Neural progenitor cell (in vitro differentiated cells): ENCODE measurements around the gene CTCF.

Experiments
- EZH2phosphoT487 ChIP-seq: fragments of 200-600 bp; sonication (generic); IDR thresholded peaks from 2 replicates; pipeline ENCODE4 v1.6.1; 2017; ENCODE audit warnings: antibody characterized with exemption
- TF ChIP-seq, protein P1 (sequence below): fragments of 200-600 bp; sonication (generic); IDR thresholded peaks from 2 replicates; pipeline ENCODE4 v1.5.1; 2017; ENCODE audit warnings: antibody characterized with exemption, mild to moderate bottlenecking

DNA sequence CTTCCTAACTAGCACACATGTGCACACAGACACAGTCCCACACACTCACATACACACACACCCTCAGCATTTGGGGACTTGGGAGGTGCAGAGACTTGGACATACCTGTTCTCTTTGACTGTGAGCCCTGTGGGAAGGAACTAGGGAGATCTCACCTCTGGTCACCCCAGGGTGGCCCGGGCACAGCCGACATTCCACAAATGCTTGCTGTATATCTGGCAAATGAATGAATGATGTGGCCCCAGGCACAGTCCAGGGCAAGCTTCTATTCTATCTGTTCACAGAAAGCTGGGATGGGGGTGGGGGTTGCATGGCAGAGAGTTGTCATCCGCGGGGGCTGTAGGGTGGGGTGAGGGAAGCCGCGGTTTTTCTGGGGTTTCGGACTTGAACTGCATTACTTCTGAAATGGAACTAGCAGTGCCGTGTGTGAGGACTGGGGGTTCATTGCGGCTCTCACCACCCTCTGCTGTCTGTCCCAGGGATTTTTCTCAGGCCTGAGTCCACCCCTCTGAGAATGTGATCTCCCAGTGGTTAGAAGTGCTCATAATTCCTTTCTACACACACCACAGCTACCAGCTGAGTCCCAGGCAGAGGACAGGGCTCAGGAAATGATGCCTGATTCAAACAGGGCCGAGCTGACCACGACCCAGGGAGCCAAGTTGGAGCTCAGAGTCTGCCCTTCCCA lies 37.0 kb upstream of the CTCF start:
- TF ChIP-seq, protein P1, sequence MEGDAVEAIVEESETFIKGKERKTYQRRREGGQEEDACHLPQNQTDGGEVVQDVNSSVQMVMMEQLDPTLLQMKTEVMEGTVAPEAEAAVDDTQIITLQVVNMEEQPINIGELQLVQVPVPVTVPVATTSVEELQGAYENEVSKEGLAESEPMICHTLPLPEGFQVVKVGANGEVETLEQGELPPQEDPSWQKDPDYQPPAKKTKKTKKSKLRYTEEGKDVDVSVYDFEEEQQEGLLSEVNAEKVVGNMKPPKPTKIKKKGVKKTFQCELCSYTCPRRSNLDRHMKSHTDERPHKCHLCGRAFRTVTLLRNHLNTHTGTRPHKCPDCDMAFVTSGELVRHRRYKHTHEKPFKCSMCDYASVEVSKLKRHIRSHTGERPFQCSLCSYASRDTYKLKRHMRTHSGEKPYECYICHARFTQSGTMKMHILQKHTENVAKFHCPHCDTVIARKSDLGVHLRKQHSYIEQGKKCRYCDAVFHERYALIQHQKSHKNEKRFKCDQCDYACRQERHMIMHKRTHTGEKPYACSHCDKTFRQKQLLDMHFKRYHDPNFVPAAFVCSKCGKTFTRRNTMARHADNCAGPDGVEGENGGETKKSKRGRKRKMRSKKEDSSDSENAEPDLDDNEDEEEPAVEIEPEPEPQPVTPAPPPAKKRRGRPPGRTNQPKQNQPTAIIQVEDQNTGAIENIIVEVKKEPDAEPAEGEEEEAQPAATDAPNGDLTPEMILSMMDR = no peak
- TF ChIP-seq EZH2phosphoT487 = no peak
